NT2/D1 (cell line): ENCODE data around the gene GALNT9.
"Not testable (repeated sequence)": the region's sequence is repeated elsewhere in the genome, so short reads cannot be mapped to it uniquely, and the experiment has no call there.

Experiments used
- DNase-seq: peaks from one replicate; pipeline ENCODE4 v3.0.0-alpha.2; 2011; ENCODE audit warnings: low read depth, low spot score
- H3K27me3 ChIP-seq: 2 replicates; pipeline ENCODE4 v1.6.0; 2011; ENCODE audit warnings: mild to moderate bottlenecking; ENCODE audit not compliant: insufficient read length, insufficient read depth
- H3K36me3 ChIP-seq: 2 replicates; pipeline ENCODE4 v1.6.1; 2011; ENCODE audit warnings: mild to moderate bottlenecking, low read length, mixed read lengths; ENCODE audit not compliant: insufficient read depth, insufficient read length
- H3K4me1 ChIP-seq: 2 replicates; pipeline ENCODE4 v1.5.1; 2011; ENCODE audit not compliant: insufficient read depth, insufficient read length
- H3K4me3 ChIP-seq: 2 replicates; pipeline ENCODE4 v1.5.1; 2011; ENCODE audit warnings: low read depth; ENCODE audit not compliant: insufficient read length
- H3K9ac ChIP-seq: 2 replicates; pipeline ENCODE4 v1.6.0; 2011; ENCODE audit warnings: low read depth; ENCODE audit not compliant: insufficient read length
- H3K9me3 ChIP-seq: 2 replicates; pipeline ENCODE4 v1.5.1; 2011; ENCODE audit warnings: mild to moderate bottlenecking, low read length; ENCODE audit not compliant: insufficient read depth
- SUZ12 ChIP-seq: IDR thresholded peaks from 2 replicates; pipeline ENCODE4 v1.6.1; 2011; ENCODE audit not compliant: insufficient read length, insufficient read depth; ENCODE audit errors: extremely low read depth
- YY1 ChIP-seq: IDR thresholded peaks from 2 replicates; pipeline ENCODE4 v1.6.1; 2011; ENCODE audit not compliant: insufficient read length, insufficient read depth
- ZNF274 ChIP-seq: IDR thresholded peaks from 2 replicates; pipeline ENCODE4 v1.6.1; 2011; ENCODE audit warnings: mild to moderate bottlenecking, low read depth, low read length

Gene GALNT9

DNA sequence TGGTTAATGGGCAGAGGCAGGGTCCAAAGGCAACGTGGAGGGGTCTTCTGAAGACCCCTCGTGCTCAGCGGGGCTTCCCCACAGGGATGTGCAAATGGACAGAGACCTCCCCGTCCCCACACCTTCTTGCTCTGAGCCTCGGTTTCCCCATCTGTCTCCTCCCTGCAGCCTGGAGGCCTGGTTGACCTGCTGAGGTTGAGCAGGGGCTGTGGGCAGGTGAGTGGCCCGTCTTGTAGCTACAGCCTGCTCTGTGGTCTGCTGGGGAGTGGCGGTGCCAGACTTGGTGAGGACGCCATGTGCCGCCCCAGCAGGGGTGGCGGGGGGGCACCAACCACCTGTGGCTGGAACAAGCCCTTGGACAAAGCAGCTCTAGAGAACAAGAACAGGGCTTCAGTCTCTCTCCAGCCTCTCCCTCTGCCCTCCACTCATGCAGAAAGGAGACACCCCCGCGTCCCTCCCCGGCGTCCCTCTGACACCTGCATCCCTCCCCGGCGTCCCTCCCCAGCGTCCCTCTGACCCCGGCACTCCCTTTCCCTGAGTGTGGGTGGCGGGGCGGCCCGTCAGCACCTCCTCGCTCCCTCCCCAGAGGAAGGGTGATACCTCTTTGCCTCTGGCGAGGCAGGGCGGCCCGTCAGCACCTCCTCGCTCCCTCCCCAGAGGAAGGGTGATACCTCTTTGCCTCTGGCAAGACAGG is 101.5 kb downstream of the GALNT9 start:
- H3K27me3 ChIP-seq: peaks cover 57% of the 10 kb centered on the region
- H3K36me3 ChIP-seq: no peaks in the 10 kb centered on the region
- peaks cover 5% of the 10 kb centered on the region; the same call in 1 of the 2 replicates for H3K9me3 ChIP-seq
- no peak overlapping the region for H3K4me3 ChIP-seq
- no peaks in the 10 kb centered on the region for H3K4me1 ChIP-seq
- DNase-seq: no peak
- H3K9ac ChIP-seq: no peak overlapping the region
- TF ChIP-seq ZNF274: no peak
- TF ChIP-seq SUZ12: no peak
- no peak for TF ChIP-seq YY1

- Histone ChIP-seq H3K27me3 (peaks cover 63% of the 10 kb centered on the region), H3K4me1 (no peaks in the 10 kb centered on the region), H3K9ac (no peak overlapping the region), H3K4me3 (no peak overlapping the region), H3K36me3 (no peaks in the 10 kb centered on the region), H3K9me3 (peaks cover 5% of the 10 kb centered on the region; the same call in 1 of the 2 replicates)
- DNase-seq: no peak
- TF ChIP-seq SUZ12 (no peak), YY1 (no peak), ZNF274 (no peak)
These were observed 102.3 kb downstream of the GALNT9 start for GRCh38 chr12:132227118-132227517.

GRCh38 chr12:132226604-132227003 is 102.8 kb downstream of the GALNT9 start:
- DNase-seq: no peak
- Histone ChIP-seq H3K9me3 (peaks cover 5% of the 10 kb centered on the region; the same call in 1 of the 2 replicates), H3K9ac (no peak overlapping the region), H3K4me1 (no peaks in the 10 kb centered on the region), H3K36me3 (no peaks in the 10 kb centered on the region), H3K27me3 (peaks cover 67% of the 10 kb centered on the region), H3K4me3 (no peak overlapping the region)
- no peak for TF ChIP-seq ZNF274
- no peak for TF ChIP-seq YY1
- TF ChIP-seq SUZ12: no peak

DNA sequence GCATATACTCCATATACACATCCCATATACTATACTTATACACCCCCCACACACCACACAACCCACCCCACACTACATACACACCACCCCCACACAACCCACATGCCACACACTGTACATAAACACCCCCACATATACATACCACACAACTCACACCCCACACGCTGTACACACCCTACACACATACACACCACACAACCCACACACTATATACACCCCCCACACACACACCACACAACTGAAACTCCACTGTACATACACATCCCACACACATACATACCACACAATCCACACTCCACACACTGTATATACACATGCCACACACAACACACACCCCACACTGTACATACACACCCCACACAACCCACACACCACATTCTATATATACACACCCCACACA is 104.2 kb downstream of the GALNT9 start:
- Histone ChIP-seq H3K9me3 (peaks cover 11% of the 10 kb centered on the region; the same call in 1 of the 2 replicates), H3K27me3 (peaks cover 66% of the 10 kb centered on the region), H3K4me3 (no peak overlapping the region), H3K9ac (no peak overlapping the region), H3K4me1 (no peaks in the 10 kb centered on the region), H3K36me3 (no peaks in the 10 kb centered on the region)
- no peak for DNase-seq
- TF ChIP-seq SUZ12 (no peak), YY1 (no peak), ZNF274 (no peak)

- peaks cover 66% of the 10 kb centered on the region for H3K27me3 ChIP-seq
- no peaks in the 10 kb centered on the region for H3K36me3 ChIP-seq
- no peak overlapping the region for H3K4me3 ChIP-seq
- H3K9ac ChIP-seq: no peak overlapping the region
- peaks cover 11% of the 10 kb centered on the region; the same call in 1 of the 2 replicates for H3K9me3 ChIP-seq
- DNase-seq: no peak
- H3K4me1 ChIP-seq: no peaks in the 10 kb centered on the region
- TF ChIP-seq SUZ12 (no peak), YY1 (no peak), ZNF274 (no peak)
These were observed 104.9 kb downstream of the GALNT9 start for GRCh38 chr12:132224484-132224883.

GRCh38 chr12:132222808-132223173 is 106.6 kb downstream of the GALNT9 start:
- no peak overlapping the region for H3K4me3 ChIP-seq
- no peaks in the 10 kb centered on the region for H3K36me3 ChIP-seq
- no peaks in the 10 kb centered on the region for H3K4me1 ChIP-seq
- no peak overlapping the region for H3K9ac ChIP-seq
- peaks cover 64% of the 10 kb centered on the region for H3K27me3 ChIP-seq
- TF ChIP-seq YY1 (no peak), SUZ12 (no peak), ZNF274 (no peak)
- no peak for DNase-seq
- H3K9me3 ChIP-seq: peaks cover 11% of the 10 kb centered on the region; the same call in 1 of the 2 replicates

DNA sequence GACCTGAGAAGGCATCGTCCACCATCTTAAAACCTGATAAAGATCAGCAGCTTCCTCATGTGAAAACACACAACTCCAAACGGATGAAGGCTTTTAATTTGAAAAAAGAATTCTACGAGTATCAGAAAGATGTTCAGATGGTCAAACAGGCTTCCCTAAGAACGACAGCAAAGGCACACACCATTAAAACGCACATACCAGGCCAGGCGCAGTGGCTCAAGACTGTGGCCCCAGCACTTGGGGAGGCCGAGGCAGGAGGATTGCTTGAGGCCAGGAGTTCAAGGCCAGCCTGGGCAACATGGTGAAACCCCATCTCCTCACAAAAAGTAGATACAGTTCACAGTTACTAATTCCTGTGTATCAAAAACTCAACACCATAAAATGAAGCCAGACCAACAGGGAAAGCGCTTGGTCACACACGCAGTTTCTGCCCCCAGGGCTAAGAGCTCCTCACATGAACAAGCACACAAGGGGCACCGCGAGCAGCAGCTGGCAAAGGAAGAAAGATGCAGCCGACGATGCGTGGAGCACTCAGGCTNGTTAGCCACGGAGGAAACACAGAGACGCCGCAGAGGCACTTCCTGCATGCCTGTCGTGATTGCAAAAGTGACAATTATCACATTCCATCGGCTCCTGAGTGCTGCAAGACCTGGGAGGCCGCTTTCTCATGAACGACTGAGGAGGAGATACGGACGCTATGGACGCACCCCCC is 107.1 kb downstream of the GALNT9 start:
- Histone ChIP-seq H3K4me3 (no peak overlapping the region), H3K4me1 (no peaks in the 10 kb centered on the region)

GRCh38 chr12:132219761-132220160 is 109.6 kb downstream of the GALNT9 start:
- H3K4me1 ChIP-seq, H3K9me3 ChIP-seq, H3K9ac ChIP-seq, H3K4me3 ChIP-seq, DNase-seq, H3K36me3 ChIP-seq: not testable (repeated sequence)
- peaks cover 69% of the 10 kb centered on the region for H3K27me3 ChIP-seq

More for the DNA sequence above, 107.1 kb downstream of the GALNT9 start:
- no peak for TF ChIP-seq YY1
- no peak for TF ChIP-seq ZNF274
- TF ChIP-seq SUZ12: no peak
- H3K9ac ChIP-seq: no peak overlapping the region
- H3K27me3 ChIP-seq: peaks cover 64% of the 10 kb centered on the region
- DNase-seq: no peak
- no peaks in the 10 kb centered on the region for H3K36me3 ChIP-seq
- H3K9me3 ChIP-seq: peaks cover 11% of the 10 kb centered on the region; the same call in 1 of the 2 replicates
